ENCODE measurements around the gene TBC1D22B.

TBC1D22B gene

GRCh38 chr6:37310966-37311365, 53.4 kb downstream of the TBC1D22B start:
- H3K9me2 ChIP-seq (replicated peaks; ENCODE audit: low read depth, low read length) = no peaks in the 10 kb centered on the region
- H3K4me3 ChIP-seq (ENCODE audit: low read length, poor library complexity, severe bottlenecking) = no peak overlapping the region
- H3K9ac ChIP-seq (ENCODE audit: low read depth, low read length, poor library complexity, severe bottlenecking) = no peak overlapping the region
- TF ChIP-seq EZH2phosphoT487 (IDR thresholded peaks at IDR 0.05; ENCODE audit: borderline replicate concordance) (no peak), CTCF (conservative IDR thresholded peaks at IDR 0.05; ENCODE audit: low read length) (no peak)
- no peaks in the 10 kb centered on the region for H3K79me2 ChIP-seq (ENCODE audit: insufficient read depth, low read length)
- H2AFZ ChIP-seq (ENCODE audit: low read length) = no peak overlapping the region
- peaks cover 5% of the 10 kb centered on the region for H3K4me1 ChIP-seq (ENCODE audit: insufficient read depth, low read length, poor library complexity, severe bottlenecking)
- H3F3A ChIP-seq (ENCODE audit: low read depth) = no peaks in the 10 kb centered on the region
- H3K27me3 ChIP-seq (ENCODE audit: insufficient read depth, low read length, poor library complexity, severe bottlenecking) = no peaks in the 10 kb centered on the region
- no peaks in the 10 kb centered on the region for H3K9me3 ChIP-seq (ENCODE audit: insufficient read depth, low read depth, low read length)
- no peaks in the 10 kb centered on the region for H4K20me1 ChIP-seq (ENCODE audit: insufficient read depth, low read length, poor library complexity, severe bottlenecking)
- H3K4me2 ChIP-seq (ENCODE audit: low read depth, low read length, poor library complexity, severe bottlenecking) = no peak overlapping the region
- H3K36me3 ChIP-seq (ENCODE audit: insufficient read depth, low read length) = peaks cover 51% of the 10 kb centered on the region; the same call in 1 of the 2 replicates

GRCh38 chr6:37311741-37312473, 54.3 kb downstream of the TBC1D22B start:
- Histone ChIP-seq H3K9me2 (replicated peaks; ENCODE audit: low read depth, low read length) (no peaks in the 10 kb centered on the region), H3F3A (ENCODE audit: low read depth) (no peaks in the 10 kb centered on the region), H3K9ac (ENCODE audit: low read depth, low read length, poor library complexity, severe bottlenecking) (no peak overlapping the region), H4K20me1 (ENCODE audit: insufficient read depth, low read length, poor library complexity, severe bottlenecking) (no peaks in the 10 kb centered on the region), H3K79me2 (ENCODE audit: insufficient read depth, low read length) (no peaks in the 10 kb centered on the region), H3K4me2 (ENCODE audit: low read depth, low read length, poor library complexity, severe bottlenecking) (no peak overlapping the region), H3K36me3 (ENCODE audit: insufficient read depth, low read length) (peaks cover 53% of the 10 kb centered on the region; the same call in 1 of the 2 replicates), H3K4me3 (ENCODE audit: low read length, poor library complexity, severe bottlenecking) (no peak overlapping the region), H2AFZ (ENCODE audit: low read length) (no peak overlapping the region), H3K9me3 (ENCODE audit: insufficient read depth, low read depth, low read length) (no peaks in the 10 kb centered on the region), H3K4me1 (ENCODE audit: insufficient read depth, low read length, poor library complexity, severe bottlenecking) (peaks cover 5% of the 10 kb centered on the region), H3K27me3 (ENCODE audit: insufficient read depth, low read length, poor library complexity, severe bottlenecking) (no peaks in the 10 kb centered on the region)
- TF ChIP-seq CTCF (conservative IDR thresholded peaks at IDR 0.05; ENCODE audit: low read length) (no peak), EZH2phosphoT487 (IDR thresholded peaks at IDR 0.05; ENCODE audit: borderline replicate concordance) (no peak)

- H4K20me1 ChIP-seq (ENCODE audit: insufficient read depth, low read length, poor library complexity, severe bottlenecking) = no peaks in the 10 kb centered on the region
- H3K4me3 ChIP-seq (ENCODE audit: low read length, poor library complexity, severe bottlenecking) = no peak overlapping the region
- no peaks in the 10 kb centered on the region for H3K9me2 ChIP-seq (replicated peaks; ENCODE audit: low read depth, low read length)
- peaks cover 61% of the 10 kb centered on the region; the same call in 1 of the 2 replicates for H3K36me3 ChIP-seq (ENCODE audit: insufficient read depth, low read length)
- no peaks in the 10 kb centered on the region for H3F3A ChIP-seq (ENCODE audit: low read depth)
- H2AFZ ChIP-seq (ENCODE audit: low read length) = no peak overlapping the region
- no peaks in the 10 kb centered on the region for H3K79me2 ChIP-seq (ENCODE audit: insufficient read depth, low read length)
- H3K9ac ChIP-seq (ENCODE audit: low read depth, low read length, poor library complexity, severe bottlenecking) = no peak overlapping the region
- H3K4me2 ChIP-seq (ENCODE audit: low read depth, low read length, poor library complexity, severe bottlenecking) = no peak overlapping the region
- no peaks in the 10 kb centered on the region for H3K27me3 ChIP-seq (ENCODE audit: insufficient read depth, low read length, poor library complexity, severe bottlenecking)
- H3K4me1 ChIP-seq (ENCODE audit: insufficient read depth, low read length, poor library complexity, severe bottlenecking) = peaks cover 5% of the 10 kb centered on the region
- no peaks in the 10 kb centered on the region for H3K9me3 ChIP-seq (ENCODE audit: insufficient read depth, low read depth, low read length)
- TF ChIP-seq CTCF (conservative IDR thresholded peaks at IDR 0.05; ENCODE audit: low read length) (no peak), EZH2phosphoT487 (IDR thresholded peaks at IDR 0.05; ENCODE audit: borderline replicate concordance) (no peak)
Observed at GRCh38 chr6:37313723-37314486, 56.3 kb downstream of the TBC1D22B start.

All from Loucy (cell line).